ENCODE measurements around the gene FLNB. TPM values are rescaled to one million over a fixed set of nuclear protein-coding genes. Genes with fewer than 3 reads are reported as not detected.

Gene FLNB
- total RNA-seq, 1 experiment from 2014 or later, result 83.4 TPM

DNA sequence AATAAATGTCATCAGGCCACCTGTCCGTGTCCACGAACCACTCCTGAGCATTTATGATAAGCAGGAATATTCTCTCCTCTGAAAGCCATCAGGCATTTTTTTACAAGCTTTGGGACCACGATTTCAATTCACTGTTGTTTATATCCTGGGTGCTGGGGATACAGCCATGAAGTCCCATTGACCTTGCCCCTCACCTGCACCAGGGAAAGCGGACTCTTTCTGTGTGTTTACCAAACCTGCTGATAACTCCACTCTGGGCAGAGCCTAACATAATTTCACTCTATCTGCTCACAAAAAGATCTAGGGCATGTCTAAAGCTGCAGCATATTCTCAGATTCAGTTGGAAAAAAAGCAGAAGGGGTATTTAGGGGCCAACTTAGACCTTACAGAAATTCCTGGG is 197.8 kb downstream of the FLNB start:
- no peak overlapping the region for H2BK12ac ChIP-seq (ENCODE audit: insufficient read length, low read depth, low read length)
- H2BK5ac ChIP-seq (ENCODE audit: insufficient read length, low read length), result no peak overlapping the region
- H3K27me3 ChIP-seq (ENCODE audit: insufficient read depth, low read length), result no peaks in the 10 kb centered on the region
- H4K91ac ChIP-seq (ENCODE audit: insufficient read length, low read depth, low read length), result no peak overlapping the region
- no peak overlapping the region for H3K27ac ChIP-seq (ENCODE audit: insufficient read length, low read depth, low read length)
- no peak overlapping the region for H3K9ac ChIP-seq (ENCODE audit: extremely low read depth, insufficient read length, low read length)
- no peak overlapping the region for H2BK15ac ChIP-seq (ENCODE audit: low read depth, low read length)
- Mint-ChIP-seq H3K9me3 (no peaks in the 10 kb centered on the region; a peak in 2 of 5 replicates), H3K36me3 (ENCODE audit: insufficient read depth in 1 of 3, low read depth in 3 of 3) (no peaks in the 10 kb centered on the region), H3K27me3 (ENCODE audit: low read depth) (peaks cover 17% of the 10 kb centered on the region), H3K27ac (peak overlapping the region in 1 of 3 experiments; percentile 28; a peak in 1 of 7 replicates), H3K4me1 (no peaks in the 10 kb centered on the region; a peak in 1 of 4 replicates), H3K4me3 (no peak overlapping the region)
- H2BK120ac ChIP-seq (ENCODE audit: low read depth, low read length, poor library complexity, severe bottlenecking), result no peak overlapping the region
- H3K14ac ChIP-seq (ENCODE audit: insufficient read depth, low read length), result no peak overlapping the region
- H3K56ac ChIP-seq (ENCODE audit: insufficient read length, low read depth, low read length), result no peak overlapping the region
- H3K9me3 ChIP-seq (ENCODE audit: control insufficient read depth, low read depth, low read length), result no peaks in the 10 kb centered on the region
- DNase-seq, result no peak
- no peaks in the 10 kb centered on the region for H3K79me2 ChIP-seq (ENCODE audit: insufficient read depth, low read length)
- no peak overlapping the region for H4K8ac ChIP-seq (replicated peaks; ENCODE audit: insufficient read length, low read depth, low read length)
- no peak overlapping the region for H3K23ac ChIP-seq (ENCODE audit: insufficient read length, low read depth, low read length)
- no peaks in the 10 kb centered on the region for H3K23me2 ChIP-seq (ENCODE audit: insufficient read length, low read depth, low read length, poor library complexity, severe bottlenecking)
- H3K4me1 ChIP-seq (ENCODE audit: insufficient read depth, low read length), result no peaks in the 10 kb centered on the region
- no CpG with 5 or more reads among the region's 4 CpGs for WGBS (ENCODE audit: extremely low coverage, insufficient read length, low lambda C conversion rate)
- no peak overlapping the region for H3T11ph ChIP-seq (ENCODE audit: low read length)
- no peak overlapping the region for H3K4me2 ChIP-seq (ENCODE audit: insufficient read depth, insufficient read length, low read length)
- no peak overlapping the region for H3K18ac ChIP-seq (ENCODE audit: insufficient read length, low read depth, low read length)
- H2BK20ac ChIP-seq (ENCODE audit: low read depth, low read length, poor library complexity, severe bottlenecking), result no peak overlapping the region
- H4K5ac ChIP-seq (ENCODE audit: insufficient read length, low read depth, low read length), result no peak overlapping the region
- no peak overlapping the region for H2AFZ ChIP-seq (ENCODE audit: low read length)
- no peaks in the 10 kb centered on the region for H4K20me1 ChIP-seq (ENCODE audit: control insufficient read depth, insufficient read depth, insufficient read length)
- no peak overlapping the region for H3K4ac ChIP-seq (ENCODE audit: low read depth, low read length)
- no peak overlapping the region for H2AK5ac ChIP-seq (ENCODE audit: insufficient read length, low read length)
- no peaks in the 10 kb centered on the region for H3K79me1 ChIP-seq (ENCODE audit: insufficient read depth, low read depth, low read length, poor library complexity, severe bottlenecking)
- TF ChIP-seq, protein P1, sequence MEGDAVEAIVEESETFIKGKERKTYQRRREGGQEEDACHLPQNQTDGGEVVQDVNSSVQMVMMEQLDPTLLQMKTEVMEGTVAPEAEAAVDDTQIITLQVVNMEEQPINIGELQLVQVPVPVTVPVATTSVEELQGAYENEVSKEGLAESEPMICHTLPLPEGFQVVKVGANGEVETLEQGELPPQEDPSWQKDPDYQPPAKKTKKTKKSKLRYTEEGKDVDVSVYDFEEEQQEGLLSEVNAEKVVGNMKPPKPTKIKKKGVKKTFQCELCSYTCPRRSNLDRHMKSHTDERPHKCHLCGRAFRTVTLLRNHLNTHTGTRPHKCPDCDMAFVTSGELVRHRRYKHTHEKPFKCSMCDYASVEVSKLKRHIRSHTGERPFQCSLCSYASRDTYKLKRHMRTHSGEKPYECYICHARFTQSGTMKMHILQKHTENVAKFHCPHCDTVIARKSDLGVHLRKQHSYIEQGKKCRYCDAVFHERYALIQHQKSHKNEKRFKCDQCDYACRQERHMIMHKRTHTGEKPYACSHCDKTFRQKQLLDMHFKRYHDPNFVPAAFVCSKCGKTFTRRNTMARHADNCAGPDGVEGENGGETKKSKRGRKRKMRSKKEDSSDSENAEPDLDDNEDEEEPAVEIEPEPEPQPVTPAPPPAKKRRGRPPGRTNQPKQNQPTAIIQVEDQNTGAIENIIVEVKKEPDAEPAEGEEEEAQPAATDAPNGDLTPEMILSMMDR (conservative IDR thresholded peaks at IDR 0.05), result no peak

All from H9 (cell line).